HG03175 (cell line): Measurements from ENCODE around the gene KIFC1.
A peak's percentile ranks its signal among the peaks of the same experiment; 100 is the strongest.

Experiments
- ATAC-seq: cut with Tn5 transposase; IDR thresholded peaks from one replicate; pipeline ENCODE4 v1.9.1; 2021; ENCODE audit warnings: mild to moderate bottlenecking, moderate library complexity; ENCODE audit not compliant: unreplicated experiment

Gene KIFC1

DNA sequence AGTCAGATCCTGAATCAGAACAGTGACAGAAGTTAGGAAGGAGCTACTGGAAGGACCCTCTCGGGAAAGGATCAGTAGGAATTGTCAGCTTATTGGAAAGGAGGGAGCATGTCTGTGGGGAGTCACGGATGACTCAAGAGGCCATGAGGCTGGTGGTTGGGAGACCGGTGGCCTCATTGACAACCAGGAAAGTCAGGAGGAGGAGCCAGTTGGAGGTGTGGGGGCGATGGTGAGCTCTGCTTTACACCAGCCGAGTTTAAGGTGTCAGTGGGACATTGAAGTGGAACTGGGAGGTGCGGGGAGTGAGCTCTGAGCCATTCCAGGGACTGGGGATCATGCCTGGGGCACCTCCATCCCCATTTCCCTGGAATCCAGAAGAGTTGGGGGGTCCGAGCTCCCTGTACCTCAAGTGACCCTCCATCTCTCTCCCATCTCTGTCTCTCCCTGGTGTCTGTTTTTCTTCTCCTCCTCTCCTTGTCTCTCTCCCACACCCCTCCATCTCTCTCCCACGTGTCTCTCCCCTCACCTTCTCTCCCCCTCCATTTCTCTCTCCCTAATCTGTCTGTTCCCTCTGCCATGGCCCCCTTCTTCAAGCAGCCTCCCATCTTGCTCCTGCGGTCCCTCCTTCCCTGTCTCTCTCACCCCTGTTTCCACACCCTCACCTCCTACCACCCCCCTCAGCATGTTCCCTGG lies 48.5 kb downstream of the KIFC1 start:
- ATAC-seq = no peak

DNA sequence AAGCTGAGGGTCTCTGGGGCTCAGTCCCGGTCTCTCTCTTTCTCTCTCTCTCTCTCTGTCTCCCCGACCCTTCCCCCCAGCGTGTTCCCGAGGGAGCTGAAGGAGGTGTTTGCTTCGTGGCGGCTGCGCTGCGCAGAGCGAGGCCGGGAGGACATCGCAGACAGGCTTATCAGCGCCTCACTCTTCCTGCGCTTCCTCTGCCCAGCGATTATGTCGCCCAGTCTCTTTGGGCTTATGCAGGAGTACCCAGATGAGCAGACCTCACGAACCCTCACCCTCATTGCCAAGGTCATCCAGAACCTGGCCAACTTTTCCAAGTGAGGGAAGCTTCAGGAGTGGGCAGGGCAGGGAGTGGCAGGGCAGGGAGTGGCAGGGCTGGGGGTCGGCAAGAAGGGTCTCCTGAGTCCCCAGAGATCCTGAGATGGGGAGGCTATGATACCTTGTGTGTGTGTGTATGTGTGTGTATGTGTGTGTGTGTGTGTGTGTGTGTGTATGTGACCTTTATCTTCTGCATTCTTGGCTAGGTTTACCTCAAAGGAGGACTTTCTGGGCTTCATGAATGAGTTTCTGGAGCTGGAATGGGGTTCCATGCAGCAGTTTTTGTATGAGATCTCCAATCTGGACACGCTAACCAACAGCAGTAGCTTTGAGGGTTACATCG lies 49.2 kb downstream of the KIFC1 start:
- ATAC-seq = no peak

- no peak for ATAC-seq
Measured at GRCh38 chr6:33441457-33441856, 49.8 kb downstream of the KIFC1 start.

DNA sequence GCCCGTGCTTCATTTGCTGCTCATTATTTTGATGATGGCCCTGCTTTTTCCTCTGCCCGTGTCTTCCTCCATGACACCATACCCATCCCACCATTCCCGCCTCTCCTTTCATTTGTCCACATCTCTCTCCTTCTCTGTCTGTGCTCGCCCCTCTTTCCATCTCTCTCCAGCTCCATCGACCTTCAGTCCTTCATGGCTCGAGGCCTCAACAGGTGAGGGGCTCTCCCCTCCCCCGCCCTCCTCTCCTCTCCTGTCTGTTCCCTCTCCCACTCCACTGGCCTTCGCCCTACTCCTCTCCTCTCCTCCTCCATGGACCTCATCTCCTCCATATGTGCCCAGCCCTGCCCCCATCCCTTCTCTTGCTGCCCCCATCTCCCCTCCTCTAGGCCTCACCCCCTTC lies 50.7 kb downstream of the KIFC1 start:
- ATAC-seq = no peak

DNA sequence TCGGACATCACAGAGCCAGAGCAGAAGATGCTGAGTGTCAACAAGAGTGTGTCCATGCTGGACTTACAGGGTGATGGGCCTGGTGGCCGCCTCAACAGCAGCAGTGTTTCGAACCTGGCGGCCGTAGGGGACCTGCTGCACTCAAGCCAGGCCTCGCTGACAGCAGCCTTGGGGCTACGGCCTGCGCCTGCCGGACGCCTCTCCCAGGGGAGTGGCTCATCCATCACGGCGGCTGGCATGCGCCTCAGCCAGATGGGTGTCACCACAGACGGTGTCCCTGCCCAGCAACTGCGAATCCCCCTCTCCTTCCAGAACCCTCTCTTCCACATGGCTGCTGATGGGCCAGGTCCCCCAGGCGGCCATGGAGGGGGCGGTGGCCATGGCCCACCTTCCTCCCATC lies 51.4 kb downstream of the KIFC1 start:
- ATAC-seq = no peak

DNA sequence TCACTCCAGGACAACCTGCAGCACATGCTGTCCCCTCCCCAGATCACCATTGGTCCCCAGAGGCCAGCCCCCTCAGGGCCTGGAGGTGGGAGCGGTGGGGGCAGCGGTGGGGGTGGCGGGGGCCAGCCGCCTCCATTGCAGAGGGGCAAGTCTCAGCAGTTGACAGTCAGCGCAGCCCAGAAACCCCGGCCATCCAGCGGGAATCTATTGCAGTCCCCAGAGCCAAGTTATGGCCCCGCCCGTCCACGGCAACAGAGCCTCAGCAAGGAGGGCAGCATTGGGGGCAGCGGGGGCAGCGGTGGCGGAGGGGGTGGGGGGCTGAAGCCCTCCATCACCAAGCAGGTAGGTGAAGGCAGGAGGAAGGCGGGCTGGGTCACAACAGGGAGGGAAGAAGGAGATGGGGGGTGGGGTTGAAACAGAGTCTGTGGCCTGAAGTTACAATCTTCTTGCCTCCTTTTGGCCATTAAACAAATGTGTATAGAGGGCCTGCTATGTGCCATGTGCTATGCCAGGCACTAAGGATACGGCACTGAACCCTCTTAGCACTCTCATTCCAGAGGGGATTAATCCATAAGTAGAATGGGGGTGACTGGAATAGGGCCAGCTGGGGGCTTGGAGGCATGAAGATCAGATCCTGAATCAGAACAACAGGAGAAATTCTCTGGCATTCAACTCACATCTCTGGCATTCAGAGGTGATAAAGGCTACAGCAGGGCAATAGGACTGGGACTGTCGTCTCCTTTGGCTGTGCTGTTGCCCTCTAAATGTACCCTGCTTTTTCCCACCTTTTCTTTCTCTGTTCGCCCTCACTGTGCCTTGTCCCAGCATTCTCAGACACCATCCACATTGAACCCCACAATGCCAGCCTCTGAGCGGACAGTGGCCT lies 52.2 kb downstream of the KIFC1 start:
- no peak for ATAC-seq

DNA sequence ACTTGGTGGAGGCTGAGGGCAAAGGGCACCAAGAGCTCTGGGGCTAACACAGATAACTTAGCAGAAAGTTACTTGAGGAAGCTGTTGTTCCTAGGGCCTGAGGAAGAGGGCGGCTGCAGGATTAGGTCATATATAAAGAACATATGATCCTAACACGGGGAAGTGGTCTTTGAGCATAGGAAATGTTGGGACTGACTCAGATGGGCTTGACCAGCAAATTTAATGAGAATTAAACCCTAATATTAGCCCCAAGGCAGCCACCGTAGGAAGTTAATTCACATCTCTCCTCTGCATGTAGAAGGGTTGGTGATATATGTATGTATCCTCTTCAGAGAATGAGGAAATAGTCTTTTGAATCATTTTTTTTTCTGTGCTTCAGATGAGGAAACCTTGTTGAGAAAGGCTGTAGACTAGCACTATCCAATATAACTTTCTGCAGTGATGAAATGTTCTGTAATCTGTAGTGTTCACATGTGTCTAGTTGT lies 53.5 kb downstream of the KIFC1 start:
- ATAC-seq = no peak

DNA sequence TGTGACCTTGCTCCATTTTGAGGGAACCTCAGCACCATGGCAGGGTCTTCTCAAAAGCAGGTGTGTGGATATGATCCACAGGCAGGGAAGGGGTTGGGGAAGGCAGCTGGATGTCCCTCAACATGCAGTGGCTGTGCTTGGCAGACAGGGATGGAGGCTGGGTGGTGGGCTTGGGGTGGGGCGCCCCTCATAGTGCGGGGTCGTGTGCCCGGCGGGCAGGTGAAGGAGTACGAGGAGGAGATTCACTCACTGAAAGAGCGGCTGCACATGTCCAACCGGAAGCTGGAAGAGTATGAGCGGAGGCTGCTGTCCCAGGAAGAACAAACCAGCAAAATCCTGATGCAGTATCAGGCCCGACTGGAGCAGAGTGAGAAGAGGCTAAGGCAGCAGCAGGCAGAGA lies 54.7 kb downstream of the KIFC1 start:
- ATAC-seq = no peak

DNA sequence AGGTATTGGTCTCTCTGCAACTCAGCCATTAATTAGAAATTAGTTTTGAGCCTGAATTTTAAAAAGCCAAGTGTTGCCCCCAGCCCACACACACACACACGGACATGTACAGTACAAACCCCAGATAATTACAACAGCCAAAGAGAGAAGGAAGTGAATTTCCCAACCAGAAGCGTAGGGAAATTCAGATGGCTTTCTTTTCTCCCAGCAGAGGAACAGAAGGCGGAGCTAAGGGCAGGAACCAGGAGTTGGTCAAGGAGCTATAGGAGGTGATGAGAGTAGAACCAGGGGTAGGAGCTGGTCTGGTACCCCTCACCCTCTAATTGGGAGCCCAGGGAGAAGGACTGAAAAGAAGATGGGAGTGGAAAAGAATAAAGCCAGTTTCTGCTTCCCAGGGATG lies 58.8 kb downstream of the KIFC1 start:
- ATAC-seq = no peak

- no peak for ATAC-seq
Measured at GRCh38 chr6:33451606-33452005, 60.0 kb downstream of the KIFC1 start.

GRCh38 chr6:33452496-33452895 lies 60.9 kb downstream of the KIFC1 start:
- ATAC-seq = no peak

GRCh38 chr6:33453393-33454008 lies 61.9 kb downstream of the KIFC1 start:
- no peak for ATAC-seq

GRCh38 chr6:33454009-33454946 lies 62.7 kb downstream of the KIFC1 start, which contains the start of gene ZBTB9:
Gene ZBTB9, plus strand, starts transcription at chr6:33454576. Its CDS starts 525 bp downstream, at chr6:33455101.
- peak; percentile 98 for ATAC-seq

DNA sequence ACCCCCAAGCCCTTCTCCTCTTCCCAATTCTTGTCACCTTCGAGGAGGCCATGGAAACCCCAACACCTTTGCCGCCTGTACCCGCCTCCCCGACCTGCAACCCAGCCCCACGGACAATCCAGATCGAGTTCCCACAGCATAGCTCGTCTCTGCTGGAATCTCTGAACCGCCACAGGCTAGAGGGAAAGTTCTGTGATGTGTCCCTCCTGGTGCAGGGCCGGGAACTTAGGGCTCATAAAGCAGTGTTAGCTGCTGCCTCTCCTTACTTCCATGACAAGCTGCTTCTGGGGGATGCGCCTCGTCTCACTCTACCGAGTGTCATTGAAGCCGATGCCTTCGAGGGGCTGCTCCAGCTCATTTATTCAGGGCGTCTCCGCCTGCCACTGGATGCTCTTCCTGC lies 63.4 kb downstream of the KIFC1 start:
- ATAC-seq = no peak

GRCh38 chr6:33456156-33456555 lies 64.5 kb downstream of the KIFC1 start:
- no peak for ATAC-seq

DNA sequence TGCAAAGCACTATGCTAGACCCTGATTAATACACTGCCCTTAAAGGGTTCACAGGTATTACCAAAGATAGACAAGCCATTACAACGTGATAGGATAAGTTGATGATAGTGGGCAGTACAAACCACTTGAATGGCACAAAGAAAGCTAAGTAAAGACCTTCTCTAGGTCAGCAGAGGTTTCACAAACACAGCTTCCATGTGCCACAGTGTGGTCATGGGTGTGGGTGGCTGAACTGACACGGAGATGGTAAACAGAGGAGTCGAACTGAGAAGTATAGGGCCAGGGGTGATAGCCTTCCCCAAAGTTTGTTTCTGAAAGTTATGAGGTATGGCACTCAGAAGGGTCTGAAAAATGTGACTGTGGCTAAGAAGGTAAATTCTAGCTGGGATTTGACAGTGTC lies 67.1 kb downstream of the KIFC1 start:
- no peak for ATAC-seq

GRCh38 chr6:33459226-33459625 lies 67.6 kb downstream of the KIFC1 start:
- ATAC-seq = no peak
